Activated T-cell treated with anti-CD3 and anti-CD28 coated beads, Interleukin-2, amount 50 U/mL, for 72 hours (primary cell): ENCODE results near the gene C4B. TPM values are rescaled to one million over a fixed set of nuclear protein-coding genes. Genes with fewer than 3 reads are reported as not detected.

Experiments
- ATAC-seq, 2 donors: fragments of 150-1000 bp; cut with Tn5 transposase; replicated peaks in 1 of 2; 2 replicates each; pipeline ENCODE4 v1.10.0; 2021; ENCODE audit warnings: moderate library complexity in 2 of 2, mild to moderate bottlenecking in 1 of 2
- DNase-seq, 2 donors: peaks; one replicate each; pipeline ENCODE4 v3.0.0; 2021 to 2022; ENCODE audit warnings: mixed read lengths in 1 of 2
- H3K27ac Mint-ChIP-seq: one replicate; pipeline ENCODE4 v1.8.0; 2022; ENCODE audit warnings: mild to moderate bottlenecking, moderate library complexity, mixed read lengths
- H3K27me3 Mint-ChIP-seq: one replicate; pipeline ENCODE4 v1.8.0; 2022; ENCODE audit warnings: low read depth, mixed read lengths
- H3K36me3 Mint-ChIP-seq, 2 donors: one replicate each; pipeline ENCODE4 v1.8.0; 2022; ENCODE audit warnings: mixed read lengths in 2 of 2, mild to moderate bottlenecking in 1 of 2; ENCODE audit not compliant: insufficient read depth in 2 of 2
- H3K4me1 Mint-ChIP-seq: one replicate; pipeline ENCODE4 v1.8.0; 2022; ENCODE audit warnings: low read depth, mixed read lengths
- H3K4me3 Mint-ChIP-seq, 2 donors: one replicate each; pipeline ENCODE4 v1.8.0; 2022; ENCODE audit warnings: mild to moderate bottlenecking in 2 of 2, mixed read lengths in 2 of 2, moderate library complexity in 2 of 2
- H3K9me3 Mint-ChIP-seq, 2 donors: one replicate each; pipeline ENCODE4 v1.8.0; 2022; ENCODE audit warnings: mixed read lengths in 2 of 2
- total RNA-seq, 2 donors: library from RNA; stranded (reverse); gene quantifications; one replicate each; pipeline ENCODE4 v1.2.3, GENCODE V29; 2022

The C4B gene
- total RNA-seq, 2 donors from 2014 or later, result 4.9 to 6.4 TPM

- Mint-ChIP-seq H3K4me3 (no peak overlapping the region), H3K27ac (no peak overlapping the region), H3K9me3 (no peaks in the 10 kb centered on the region), H3K27me3 (peaks cover 9% of the 10 kb centered on the region), H3K4me1 (no peaks in the 10 kb centered on the region), H3K36me3 (no peaks in the 10 kb centered on the region)
- ATAC-seq, result no peak
- DNase-seq, result no peak
Measured at GRCh38 chr6:32076321-32076809, 61.8 kb downstream of the C4B start.

GRCh38 chr6:32079566-32080290 lies 65.1 kb downstream of the C4B start:
- DNase-seq (no peak), ATAC-seq (no peak)
- no peaks in the 10 kb centered on the region for H3K9me3 Mint-ChIP-seq
- H3K36me3 Mint-ChIP-seq, result no peaks in the 10 kb centered on the region
- no peak overlapping the region for H3K4me3 Mint-ChIP-seq
- H3K27me3 Mint-ChIP-seq, result peaks cover 31% of the 10 kb centered on the region
- no peaks in the 10 kb centered on the region for H3K4me1 Mint-ChIP-seq
- no peak overlapping the region for H3K27ac Mint-ChIP-seq

- H3K4me1 Mint-ChIP-seq, result peaks cover 9% of the 10 kb centered on the region
- H3K4me3 Mint-ChIP-seq, result no peak overlapping the region
- DNase-seq, result no peak
- no peaks in the 10 kb centered on the region for H3K9me3 Mint-ChIP-seq
- ATAC-seq, result no peak
- peaks cover 46% of the 10 kb centered on the region for H3K27me3 Mint-ChIP-seq
- H3K27ac Mint-ChIP-seq, result no peak overlapping the region
- H3K36me3 Mint-ChIP-seq, result no peaks in the 10 kb centered on the region
Measured at GRCh38 chr6:32081168-32081990, 66.8 kb downstream of the C4B start.

- H3K27me3 Mint-ChIP-seq, result peaks cover 46% of the 10 kb centered on the region
- DNase-seq (no peak), ATAC-seq (no peak)
- H3K36me3 Mint-ChIP-seq, result no peaks in the 10 kb centered on the region
- H3K27ac Mint-ChIP-seq, result no peak overlapping the region
- peaks cover 15% of the 10 kb centered on the region for H3K4me1 Mint-ChIP-seq
- H3K4me3 Mint-ChIP-seq, result no peak overlapping the region
- no peaks in the 10 kb centered on the region for H3K9me3 Mint-ChIP-seq
Measured at GRCh38 chr6:32082478-32082877, 67.9 kb downstream of the C4B start.

GRCh38 chr6:32082935-32083334 lies 68.3 kb downstream of the C4B start:
- DNase-seq (no peak), ATAC-seq (no peak)
- no peak overlapping the region for H3K4me3 Mint-ChIP-seq
- H3K27ac Mint-ChIP-seq, result no peak overlapping the region
- no peaks in the 10 kb centered on the region for H3K9me3 Mint-ChIP-seq
- peaks cover 15% of the 10 kb centered on the region for H3K4me1 Mint-ChIP-seq
- H3K36me3 Mint-ChIP-seq, result no peaks in the 10 kb centered on the region
- H3K27me3 Mint-ChIP-seq, result peaks cover 46% of the 10 kb centered on the region

- no peaks in the 10 kb centered on the region for H3K9me3 Mint-ChIP-seq
- ATAC-seq (no peak), DNase-seq (no peak)
- no peak overlapping the region for H3K4me3 Mint-ChIP-seq
- H3K27me3 Mint-ChIP-seq, result peaks cover 54% of the 10 kb centered on the region
- peaks cover 15% of the 10 kb centered on the region for H3K4me1 Mint-ChIP-seq
- no peaks in the 10 kb centered on the region for H3K36me3 Mint-ChIP-seq
- no peak overlapping the region for H3K27ac Mint-ChIP-seq
Measured at GRCh38 chr6:32083812-32084768, 69.5 kb downstream of the C4B start.

- H3K27ac Mint-ChIP-seq, result no peak overlapping the region
- peaks cover 61% of the 10 kb centered on the region for H3K27me3 Mint-ChIP-seq
- H3K36me3 Mint-ChIP-seq, result no peaks in the 10 kb centered on the region
- no peaks in the 10 kb centered on the region for H3K9me3 Mint-ChIP-seq
- DNase-seq (no peak), ATAC-seq (no peak)
- H3K4me1 Mint-ChIP-seq, result peaks cover 15% of the 10 kb centered on the region
- no peak overlapping the region for H3K4me3 Mint-ChIP-seq
Measured at GRCh38 chr6:32084780-32085179, 70.2 kb downstream of the C4B start.

Other genes with a start within 250 kb of the C4B start
- 1 to 10 TPM; 3.3 to 3.4 TPM for gene VWA7, start 237.5 kb upstream of the C4B start, total RNA-seq
- gene VARS1, start 219.0 kb upstream of the C4B start, total RNA-seq, result 100 to 1,000 TPM in 1 of 2 donors, 10 to 100 TPM in 1; 91.3 to 101 TPM
- gene LSM2, start 207.8 kb upstream of the C4B start, total RNA-seq, result 100 to 1,000 TPM; 122 to 123 TPM
- 1 to 10 TPM; 2.9 to 3.1 TPM for gene HSPA1L, start 199.5 kb upstream of the C4B start, total RNA-seq
- gene HSPA1A, start 199.3 kb upstream of the C4B start, total RNA-seq, result 10 to 100 TPM; 16.5 to 37.6 TPM
- 10 to 100 TPM; 31.6 to 44.9 TPM for gene HSPA1B, start 187.1 kb upstream of the C4B start, total RNA-seq
- 10 to 100 TPM; 24.0 to 27.1 TPM for gene NEU1, start 152.0 kb upstream of the C4B start, total RNA-seq
- gene SLC44A4, start 135.8 kb upstream of the C4B start, total RNA-seq, result under 1 TPM; 0.22 to 0.23 TPM
- gene EHMT2, start 117.1 kb upstream of the C4B start, total RNA-seq, result 10 to 100 TPM; 49.2 to 64.7 TPM
- 1 to 10 TPM in 1 of 2 donors, under 1 TPM in 1; 0.88 to 1.9 TPM for gene ZBTB12, start 112.7 kb upstream of the C4B start, total RNA-seq
- gene C2, start 87.1 kb upstream of the C4B start, total RNA-seq, result 1 to 10 TPM; 3.4 to 5.1 TPM
- gene CFB, start 68.7 kb upstream of the C4B start, total RNA-seq, result 1 to 10 TPM; 1.1 to 3.5 TPM
- gene NELFE, start 55.8 kb upstream of the C4B start, total RNA-seq, result 10 to 100 TPM; 65.0 to 71.5 TPM
- 10 to 100 TPM; 75.7 to 79.7 TPM for gene SKIC2, start 55.6 kb upstream of the C4B start, total RNA-seq
- 10 to 100 TPM; 23.3 to 34.7 TPM for gene DXO, start 42.7 kb upstream of the C4B start, total RNA-seq
- 1 to 10 TPM; 6.9 to 7.6 TPM for gene C4A, start 32.7 kb upstream of the C4B start, total RNA-seq
- 1 to 10 TPM; 1.1 to 1.3 TPM for gene CYP21A2, start 23.6 kb downstream of the C4B start, total RNA-seq
- 10 to 100 TPM; 10.9 to 15.0 TPM for gene TNXB, start 94.5 kb downstream of the C4B start, total RNA-seq
- 100 to 1,000 TPM in 1 of 2 donors, 10 to 100 TPM in 1; 99.9 to 105 TPM for gene ATF6B, start 113.5 kb downstream of the C4B start, total RNA-seq
- 1 to 10 TPM; 6.9 to 9.1 TPM for gene FKBPL, start 115.5 kb downstream of the C4B start, total RNA-seq
- 1 to 10 TPM in 1 of 2 donors, under 1 TPM in 1; 0.83 to 1.2 TPM for gene PRRT1, start 137.1 kb downstream of the C4B start, total RNA-seq
- gene PPT2, start 139.3 kb downstream of the C4B start, total RNA-seq, result 10 to 100 TPM; 17.9 to 18.2 TPM
- 10 to 100 TPM in 1 of 2 donors, 1 to 10 TPM in 1; 9.6 to 11.2 TPM for gene EGFL8, start 149.8 kb downstream of the C4B start, total RNA-seq
- gene AGPAT1, start 161.3 kb downstream of the C4B start, total RNA-seq, result 10 to 100 TPM; 29.6 to 30.4 TPM
- 10 to 100 TPM; 45.0 to 49.2 TPM for gene RNF5, start 163.6 kb downstream of the C4B start, total RNA-seq
- 10 to 100 TPM; 39.0 to 48.0 TPM for gene AGER, start 169.5 kb downstream of the C4B start, total RNA-seq
- 100 to 1,000 TPM in 1 of 2 donors, 10 to 100 TPM in 1; 98.3 to 104 TPM for gene PBX2, start 175.4 kb downstream of the C4B start, total RNA-seq
- 100 to 1,000 TPM; 192 to 213 TPM for gene GPSM3, start 177.8 kb downstream of the C4B start, total RNA-seq
- gene NOTCH4, start 209.3 kb downstream of the C4B start, total RNA-seq, result under 1 TPM; 0.63 to 0.79 TPM